CD14-positive monocyte (primary cell): ENCODE measurements around the gene COL24A1. TPM values are rescaled to one million over a fixed set of nuclear protein-coding genes. Genes with fewer than 3 reads are reported as not detected.
"Not testable (repeated sequence)": the region's sequence is repeated elsewhere in the genome, so short reads cannot be mapped to it uniquely, and the experiment has no call there.

ENCODE experiments used
- DNase-seq, 3 donors: peaks; one replicate each; pipeline ENCODE4 v3.0.0-alpha.2; 2011 to 2022
- H2AFZ ChIP-seq: 2 replicates; pipeline ENCODE4 v1.6.0; 2012; ENCODE audit warnings: mild to moderate bottlenecking, low read depth, low read length, inconsistent platforms; ENCODE audit not compliant: insufficient read depth, poor library complexity, severe bottlenecking
- H3K27ac ChIP-seq, 2 donors: 1 replicate in 1 of 2; 2 replicates in 1 of 2; pipeline ENCODE4 v1.5.1; 2012 to 2013; ENCODE audit warnings: low read length in 2 of 2, control low read depth in 1 of 2, inconsistent platforms in 1 of 2, low read depth in 1 of 2, mild to moderate bottlenecking in 1 of 2
- H3K27me3 ChIP-seq, 2 donors: one replicate each; pipeline versions ENCODE4 v1.6.0 to v1.6.1; 2011 to 2013; ENCODE audit warnings: low read length in 2 of 2; ENCODE audit not compliant: control insufficient read depth in 2 of 2, insufficient read depth in 2 of 2
- H3K36me3 ChIP-seq, 2 donors: replicated peaks in 1 of 2; 1 replicate in 1 of 2; 2 replicates in 1 of 2; pipeline versions ENCODE4 v1.5.1 to v1.6.1; 2012 to 2013; ENCODE audit warnings: low read length in 2 of 2, control low read depth in 1 of 2, inconsistent platforms in 1 of 2, mild to moderate bottlenecking in 1 of 2; ENCODE audit not compliant: insufficient read depth in 2 of 2, control insufficient read depth in 1 of 2
- H3K4me1 ChIP-seq, 2 donors: 1 replicate in 1 of 2; 2 replicates in 1 of 2; pipeline versions ENCODE4 v1.5.1 to v1.6.1; 2012 to 2013; ENCODE audit warnings: low read length in 2 of 2, control low read depth in 1 of 2, inconsistent platforms in 1 of 2, mild to moderate bottlenecking in 1 of 2, moderate library complexity in 1 of 2; ENCODE audit not compliant: insufficient read depth in 2 of 2, control insufficient read depth in 1 of 2
- H3K4me2 ChIP-seq: replicated peaks from 2 replicates; pipeline ENCODE3; 2012; ENCODE audit warnings: low read length, moderate library complexity, mild to moderate bottlenecking; ENCODE audit not compliant: poor library complexity, severe bottlenecking; ENCODE audit errors: extremely low read depth
- H3K4me3 ChIP-seq, 3 experiments: fragments of 200-600 bp in 1 of 3; sonication (generic) in 1 of 3; replicated peaks in 1 of 3; 1 replicate in 2 of 3; 2 replicates in 1 of 3; pipeline ENCODE4 v1.5.1; 2011 to 2013; ENCODE audit warnings: low read length in 3 of 3, mild to moderate bottlenecking in 3 of 3, control low read depth in 2 of 3, low read depth in 2 of 3, inconsistent platforms in 1 of 3, moderate library complexity in 1 of 3
- H3K79me2 ChIP-seq: 2 replicates; pipeline ENCODE4 v1.6.0; 2012; ENCODE audit warnings: mild to moderate bottlenecking, control low read depth, inconsistent platforms, low read length, moderate library complexity; ENCODE audit not compliant: insufficient read depth
- H3K9ac ChIP-seq: 2 replicates; pipeline ENCODE4 v1.6.0; 2017; ENCODE audit warnings: low read length, mild to moderate bottlenecking; ENCODE audit not compliant: insufficient read depth, poor library complexity, severe bottlenecking
- H3K9me3 ChIP-seq, 2 donors: replicated peaks in 1 of 2; 1 replicate in 1 of 2; 2 replicates in 1 of 2; pipeline versions ENCODE4 v1.5.1 to v1.6.1; 2012 to 2013; ENCODE audit warnings: low read length in 2 of 2, control low read depth in 1 of 2; ENCODE audit not compliant: control insufficient read depth in 1 of 2, insufficient read depth in 1 of 2
- H4K20me1 ChIP-seq: 2 replicates; pipeline ENCODE4 v1.6.0; 2012; ENCODE audit warnings: mild to moderate bottlenecking, low read length, control low read depth, moderate library complexity; ENCODE audit not compliant: insufficient read depth
- H3K27ac Mint-ChIP-seq, 7 donors: one replicate each; pipeline ENCODE4 v1.8.0; 2020; ENCODE audit warnings: mild to moderate bottlenecking in 7 of 7, mixed read lengths in 7 of 7, moderate library complexity in 6 of 7, inconsistent platforms in 2 of 7
- H3K27me3 Mint-ChIP-seq, 3 donors: one replicate each; pipeline ENCODE4 v1.8.0; 2021 to 2022; ENCODE audit warnings: low read depth in 3 of 3, mild to moderate bottlenecking in 3 of 3, mixed read lengths in 3 of 3, moderate library complexity in 3 of 3, inconsistent platforms in 1 of 3
- H3K36me3 Mint-ChIP-seq, 2 donors: one replicate each; pipeline ENCODE4 v1.8.0; 2020; ENCODE audit warnings: mixed read lengths in 2 of 2, inconsistent platforms in 1 of 2, mild to moderate bottlenecking in 1 of 2
- H3K4me1 Mint-ChIP-seq: one replicate; pipeline ENCODE4 v1.8.0; 2020; ENCODE audit warnings: mild to moderate bottlenecking, mixed read lengths
- H3K4me3 Mint-ChIP-seq, 2 donors: one replicate each; pipeline ENCODE4 v1.8.0; 2020; ENCODE audit warnings: mild to moderate bottlenecking in 2 of 2, mixed read lengths in 2 of 2, moderate library complexity in 1 of 2
- H3K9me3 Mint-ChIP-seq, 7 donors: one replicate each; pipeline ENCODE4 v1.8.0; 2020 to 2022; ENCODE audit warnings: mixed read lengths in 7 of 7, mild to moderate bottlenecking in 6 of 7, moderate library complexity in 6 of 7, inconsistent platforms in 2 of 7
- WGBS: methylation state at CpG from one replicate; pipeline ENCODE4 v1.1.5; 2013; ENCODE audit warnings: missing lambda C conversion rate; ENCODE audit not compliant: insufficient coverage; 5-methylcytosine and 5-hydroxymethylcytosine counted together
- intact Hi-C, 2 donors: fragments of 100-400 bp; cut with micrococcal nuclease; formaldehyde crosslinking; loops; one replicate each; pipeline versions ENCODE4 v1.15.0 to v1.15.1; 2023
- polyA plus RNA-seq, 3 donors: library from polyadenylated mRNA; depleted of rRNA in 1 of 3; unstranded in 2 of 3; stranded (reverse) in 1 of 3; fragments of 300-500 nt in 2 of 3; fragments of >200 nt in 1 of 3; fragmentation: Illumina TruSeq in 2 of 3; gene quantifications; 1 replicate in 2 of 3; 2 replicates in 1 of 3; pipeline ENCODE4 v1.2.3, GENCODE V29; 2012 to 2021
- TF ChIP-seq, protein P1 (sequence below): fragments of 200-600 bp; IDR thresholded peaks from one replicate; pipeline ENCODE4 v1.8.0; 2022; ENCODE audit warnings: antibody characterized with exemption, mild to moderate bottlenecking

The COL24A1 gene
- polyA plus RNA-seq, 3 donors, result 0.05 to 0.13 TPM; not detected in 1

DNA sequence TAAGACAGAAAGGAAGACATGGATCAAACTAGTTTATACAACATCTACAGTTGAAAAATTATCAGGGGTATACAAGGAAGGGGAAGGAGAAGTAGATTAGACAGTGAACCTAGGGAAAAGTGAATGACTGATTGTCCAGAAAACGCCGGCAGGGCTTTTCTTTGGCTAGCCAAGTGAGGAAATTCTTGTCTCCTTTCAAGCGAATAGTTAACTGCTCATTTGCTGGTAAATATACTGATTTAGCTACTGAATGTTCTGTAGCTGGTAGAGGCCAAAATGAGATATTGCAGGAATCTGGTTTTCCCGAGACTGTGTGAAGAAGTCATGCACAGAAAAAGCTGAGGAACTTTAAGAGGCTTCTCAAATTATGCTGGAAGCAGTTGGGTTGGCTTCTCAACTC, 319.8 kb downstream of the COL24A1 start:
- H3K4me2 ChIP-seq, result no peak overlapping the region
- Mint-ChIP-seq H3K4me3 (no peak overlapping the region), H3K27ac (no peak overlapping the region), H3K36me3 (peaks cover 2 to 4% of the 10 kb centered on the region in 2 donors), H3K9me3 (peaks cover 0 to 4% (median 2%) of the 10 kb centered on the region in 7 donors), H3K4me1 (peaks cover 6% of the 10 kb centered on the region), H3K27me3 (peaks cover 0 to 2% (median 0%) of the 10 kb centered on the region in 3 donors)
- no peaks in the 10 kb centered on the region for H4K20me1 ChIP-seq
- no peak for DNase-seq
- no peak overlapping the region for H3K4me3 ChIP-seq
- no peak overlapping the region for H3K27ac ChIP-seq
- H3K9ac ChIP-seq, result no peak overlapping the region
- WGBS, result 94% methylated on average over 3 of the region's 4 CpGs
- intact Hi-C loops, result no loop called here
- no peaks in the 10 kb centered on the region for H3K27me3 ChIP-seq
- no peaks in the 10 kb centered on the region for H3K79me2 ChIP-seq
- no peaks in the 10 kb centered on the region for H3K9me3 ChIP-seq
- no peak overlapping the region for H2AFZ ChIP-seq
- no peaks in the 10 kb centered on the region for H3K4me1 ChIP-seq
- no peaks in the 10 kb centered on the region for H3K36me3 ChIP-seq
- TF ChIP-seq, protein P1, sequence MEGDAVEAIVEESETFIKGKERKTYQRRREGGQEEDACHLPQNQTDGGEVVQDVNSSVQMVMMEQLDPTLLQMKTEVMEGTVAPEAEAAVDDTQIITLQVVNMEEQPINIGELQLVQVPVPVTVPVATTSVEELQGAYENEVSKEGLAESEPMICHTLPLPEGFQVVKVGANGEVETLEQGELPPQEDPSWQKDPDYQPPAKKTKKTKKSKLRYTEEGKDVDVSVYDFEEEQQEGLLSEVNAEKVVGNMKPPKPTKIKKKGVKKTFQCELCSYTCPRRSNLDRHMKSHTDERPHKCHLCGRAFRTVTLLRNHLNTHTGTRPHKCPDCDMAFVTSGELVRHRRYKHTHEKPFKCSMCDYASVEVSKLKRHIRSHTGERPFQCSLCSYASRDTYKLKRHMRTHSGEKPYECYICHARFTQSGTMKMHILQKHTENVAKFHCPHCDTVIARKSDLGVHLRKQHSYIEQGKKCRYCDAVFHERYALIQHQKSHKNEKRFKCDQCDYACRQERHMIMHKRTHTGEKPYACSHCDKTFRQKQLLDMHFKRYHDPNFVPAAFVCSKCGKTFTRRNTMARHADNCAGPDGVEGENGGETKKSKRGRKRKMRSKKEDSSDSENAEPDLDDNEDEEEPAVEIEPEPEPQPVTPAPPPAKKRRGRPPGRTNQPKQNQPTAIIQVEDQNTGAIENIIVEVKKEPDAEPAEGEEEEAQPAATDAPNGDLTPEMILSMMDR, result no peak

DNA sequence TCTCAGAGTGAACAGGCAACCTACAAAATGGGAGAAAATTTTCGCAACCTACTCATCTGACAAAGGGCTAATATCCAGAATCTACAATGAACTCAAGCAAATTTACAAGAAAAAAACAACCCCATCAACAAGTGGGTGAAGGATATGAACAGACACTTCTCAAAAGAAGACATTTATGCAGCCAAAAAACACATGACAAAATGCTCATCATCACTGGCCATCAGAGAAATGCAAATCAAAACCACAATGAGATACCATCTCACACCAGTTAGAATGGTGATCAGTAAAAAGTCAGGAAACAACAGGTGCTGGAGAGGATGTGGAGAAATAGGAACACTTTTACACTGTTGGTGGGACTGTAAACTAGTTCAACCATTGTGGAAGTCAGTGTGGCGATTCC, 323.4 kb downstream of the COL24A1 start:
- no CpG with 5 or more reads among the region's 2 CpGs for WGBS
- intact Hi-C loops, H3K27ac ChIP-seq: not testable (repeated sequence)

More for the DNA sequence above, 323.4 kb downstream of the COL24A1 start:
- H3K9me3 ChIP-seq, H4K20me1 ChIP-seq, H3K36me3 ChIP-seq, H3K4me1 ChIP-seq, H3K27ac Mint-ChIP-seq, H3K4me3 Mint-ChIP-seq, H3K4me3 ChIP-seq, H3K27me3 ChIP-seq, H3K27me3 Mint-ChIP-seq, DNase-seq, H2AFZ ChIP-seq, H3K9ac ChIP-seq, H3K79me2 ChIP-seq, H3K4me2 ChIP-seq, H3K4me1 Mint-ChIP-seq: not testable (repeated sequence)
- Mint-ChIP-seq H3K9me3 (peaks cover 9 to 26% (median 12%) of the 10 kb centered on the region in 7 donors), H3K36me3 (peaks cover 2 to 12% of the 10 kb centered on the region in 2 donors)
